Fibroblast of pulmonary artery (primary cell): ENCODE results near the gene SDC3.

Experiments used
- DNase-seq: peaks from one replicate; pipeline ENCODE4 v3.0.0-alpha.2; 2010; ENCODE audit warnings: low read depth
- H3K4me3 ChIP-seq: replicated peaks from 2 replicates; pipeline ENCODE4 v1.5.1; 2011; ENCODE audit warnings: low read depth, mild to moderate bottlenecking, control low read depth, low read length, moderate library complexity
- TF ChIP-seq, protein P1 (sequence below): IDR thresholded peaks from 2 replicates; pipeline ENCODE4 v1.5.1; 2011; ENCODE audit warnings: mild to moderate bottlenecking, control low read depth, low read length, inconsistent platforms; ENCODE audit errors: missing control alignments

Gene SDC3, protein sequence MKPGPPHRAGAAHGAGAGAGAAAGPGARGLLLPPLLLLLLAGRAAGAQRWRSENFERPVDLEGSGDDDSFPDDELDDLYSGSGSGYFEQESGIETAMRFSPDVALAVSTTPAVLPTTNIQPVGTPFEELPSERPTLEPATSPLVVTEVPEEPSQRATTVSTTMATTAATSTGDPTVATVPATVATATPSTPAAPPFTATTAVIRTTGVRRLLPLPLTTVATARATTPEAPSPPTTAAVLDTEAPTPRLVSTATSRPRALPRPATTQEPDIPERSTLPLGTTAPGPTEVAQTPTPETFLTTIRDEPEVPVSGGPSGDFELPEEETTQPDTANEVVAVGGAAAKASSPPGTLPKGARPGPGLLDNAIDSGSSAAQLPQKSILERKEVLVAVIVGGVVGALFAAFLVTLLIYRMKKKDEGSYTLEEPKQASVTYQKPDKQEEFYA

DNA sequence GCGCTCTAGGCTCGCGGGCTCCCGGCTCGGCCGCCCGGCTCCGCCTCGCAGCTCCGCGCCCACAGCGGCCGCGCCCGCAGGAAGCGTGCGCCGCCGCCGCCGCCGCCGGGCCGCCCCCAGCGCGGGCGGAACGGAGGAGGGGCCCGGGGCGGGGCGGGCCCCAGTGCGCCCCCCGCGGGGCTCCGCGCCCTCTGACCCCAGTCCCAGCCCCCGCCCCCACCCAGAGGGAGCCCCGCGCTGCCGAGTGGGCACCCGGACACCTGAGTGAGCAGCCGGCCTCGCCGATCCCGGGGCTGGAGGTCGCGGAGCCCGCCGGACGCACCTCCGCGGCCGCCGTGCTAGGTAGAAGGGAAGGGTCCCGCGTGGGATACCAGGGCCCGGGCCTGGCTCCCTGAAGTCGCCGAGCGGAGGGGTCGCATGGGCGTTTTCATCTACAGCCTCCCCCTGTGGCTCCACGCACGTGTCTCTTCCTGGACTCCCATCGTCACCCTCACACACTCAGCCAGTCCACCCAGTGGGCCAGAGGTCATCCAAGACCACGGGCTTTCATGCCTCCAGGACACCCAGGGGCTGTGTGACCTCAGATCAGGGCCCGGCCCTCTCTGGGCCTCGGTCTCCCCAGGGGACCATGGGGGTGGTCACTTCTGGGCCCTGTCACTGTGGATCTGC is at the start of gene SDC3:
Gene SDC3, minus strand, starts transcription at position 63 of the 669 bp plus-strand sequence. CDS start 172 bp downstream, outside the sequence.
- DNase-seq, result peak; percentile 42
- peak within 1 kb of the TSS; percentile 74 for H3K4me3 ChIP-seq
- TF ChIP-seq, protein P1, sequence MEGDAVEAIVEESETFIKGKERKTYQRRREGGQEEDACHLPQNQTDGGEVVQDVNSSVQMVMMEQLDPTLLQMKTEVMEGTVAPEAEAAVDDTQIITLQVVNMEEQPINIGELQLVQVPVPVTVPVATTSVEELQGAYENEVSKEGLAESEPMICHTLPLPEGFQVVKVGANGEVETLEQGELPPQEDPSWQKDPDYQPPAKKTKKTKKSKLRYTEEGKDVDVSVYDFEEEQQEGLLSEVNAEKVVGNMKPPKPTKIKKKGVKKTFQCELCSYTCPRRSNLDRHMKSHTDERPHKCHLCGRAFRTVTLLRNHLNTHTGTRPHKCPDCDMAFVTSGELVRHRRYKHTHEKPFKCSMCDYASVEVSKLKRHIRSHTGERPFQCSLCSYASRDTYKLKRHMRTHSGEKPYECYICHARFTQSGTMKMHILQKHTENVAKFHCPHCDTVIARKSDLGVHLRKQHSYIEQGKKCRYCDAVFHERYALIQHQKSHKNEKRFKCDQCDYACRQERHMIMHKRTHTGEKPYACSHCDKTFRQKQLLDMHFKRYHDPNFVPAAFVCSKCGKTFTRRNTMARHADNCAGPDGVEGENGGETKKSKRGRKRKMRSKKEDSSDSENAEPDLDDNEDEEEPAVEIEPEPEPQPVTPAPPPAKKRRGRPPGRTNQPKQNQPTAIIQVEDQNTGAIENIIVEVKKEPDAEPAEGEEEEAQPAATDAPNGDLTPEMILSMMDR, result no peak

DNA sequence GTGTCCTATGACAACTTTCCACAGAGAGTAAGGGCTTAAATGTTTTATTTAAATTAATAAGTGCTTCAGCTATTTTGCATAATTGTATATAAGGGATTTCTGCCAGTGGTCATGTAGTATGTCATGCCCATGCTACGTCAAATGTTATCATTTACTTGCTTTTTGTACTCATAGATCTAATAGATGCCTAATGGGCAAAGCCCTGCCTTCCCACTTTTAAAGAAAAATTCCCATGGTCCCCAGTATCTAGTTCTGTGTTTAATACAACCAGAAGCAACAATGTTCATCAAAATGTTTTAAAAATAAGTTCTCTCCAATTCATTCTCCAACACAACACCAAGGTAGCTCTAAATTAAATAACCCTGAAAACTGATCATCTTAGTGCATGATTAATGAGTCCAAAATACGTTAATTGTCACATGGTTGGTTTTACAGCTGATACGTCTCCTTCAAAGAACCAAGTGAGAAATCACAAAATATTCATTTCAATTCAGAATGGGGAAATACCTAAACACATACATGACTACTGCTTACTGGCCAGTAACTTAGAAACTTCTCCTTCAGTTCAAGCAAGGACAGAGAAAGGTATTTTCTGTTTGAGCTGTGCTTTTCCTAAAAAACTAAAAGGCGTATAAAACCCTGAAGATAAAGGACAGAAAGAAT is 49.1 kb upstream of the SDC3 start:
- TF ChIP-seq, protein P1, result no peak
- no peak for DNase-seq

GRCh38 chr1:30955448-30956015 is 47.0 kb upstream of the SDC3 start:
- peak; percentile 29 for DNase-seq
- TF ChIP-seq, protein P1, result no peak
- H3K4me3 ChIP-seq, result no peak overlapping the region

More for the DNA sequence above, 49.1 kb upstream of the SDC3 start:
- no peak overlapping the region for H3K4me3 ChIP-seq

DNA sequence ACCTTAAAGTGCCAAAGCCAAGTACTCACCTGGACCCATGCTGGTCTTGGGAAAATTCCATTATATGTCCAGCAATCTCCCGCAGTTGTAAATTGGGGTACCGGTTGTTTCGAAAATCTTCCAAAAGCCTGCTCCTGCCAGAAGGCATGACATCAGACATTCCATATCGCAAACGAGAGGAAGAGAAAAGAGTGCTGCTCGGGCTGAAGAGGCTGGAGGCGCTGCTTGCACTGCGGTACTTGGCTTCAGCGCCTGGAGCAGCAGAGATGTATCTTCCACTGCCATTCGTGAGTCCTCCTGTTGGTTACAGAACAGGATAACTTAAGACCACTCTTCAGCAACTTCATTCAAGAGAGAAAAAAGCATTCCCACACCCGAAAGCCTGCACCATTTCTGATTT is 45.1 kb upstream of the SDC3 start:
- TF ChIP-seq, protein P1, result no peak
- DNase-seq, result no peak
- no peak overlapping the region for H3K4me3 ChIP-seq

GRCh38 chr1:30952098-30952497 is 43.5 kb upstream of the SDC3 start:
- DNase-seq, result no peak

DNA sequence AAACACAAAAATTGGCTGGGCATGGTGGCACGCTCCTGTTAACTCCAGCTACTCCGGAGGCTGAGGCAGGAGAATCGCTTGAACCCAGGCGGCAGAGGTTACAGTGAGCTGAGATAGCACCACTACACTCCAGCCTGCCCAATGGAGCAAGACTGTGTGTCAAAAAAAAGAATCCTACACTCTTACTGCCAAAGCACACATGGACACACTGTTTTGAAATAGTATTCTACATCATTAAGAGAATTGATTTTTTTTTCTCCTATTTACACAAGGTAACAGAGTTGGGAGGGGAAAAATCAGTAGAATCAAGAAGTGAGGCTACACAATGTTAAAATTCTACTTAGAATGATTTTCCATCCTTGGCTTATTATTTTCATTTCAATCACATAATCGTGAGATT is 42.1 kb upstream of the SDC3 start:
- DNase-seq, result no peak
- TF ChIP-seq, protein P1, result no peak
- H3K4me3 ChIP-seq, result no peak overlapping the region

More at GRCh38 chr1:30952098-30952497, 43.5 kb upstream of the SDC3 start:
- TF ChIP-seq, protein P1, result no peak
- no peak overlapping the region for H3K4me3 ChIP-seq
